Esophagus muscularis mucosa (tissue), 4 donors: ENCODE results near the gene PKP3. TPM values are rescaled to one million over a fixed set of nuclear protein-coding genes. Genes with fewer than 3 reads are reported as not detected.
"Not testable (repeated sequence)": the region's sequence is repeated elsewhere in the genome, so short reads cannot be mapped to it uniquely, and the experiment has no call there.

Experiments
- DNase-seq: peaks from one replicate; pipeline ENCODE4 v3.0.0-alpha.2; 2017; ENCODE audit errors: extremely low spot score
- H3K27ac ChIP-seq, 4 donors: fragments of 200-600 bp; sonication (generic); replicated peaks in 1 of 4; 1 replicate in 3 of 4; 2 replicates in 1 of 4; pipeline ENCODE4 v1.5.1; 2016 to 2019; ENCODE audit warnings: mild to moderate bottlenecking in 1 of 4
- H3K27me3 ChIP-seq, 4 donors: fragments of 200-600 bp; sonication (generic); one replicate each; pipeline versions ENCODE4 v1.5.1 to v1.6.0; 2016 to 2019
- H3K36me3 ChIP-seq, 4 donors: fragments of 200-600 bp; sonication (generic); one replicate each; pipeline ENCODE4 v1.5.1; 2016 to 2019
- H3K4me1 ChIP-seq, 4 donors: fragments of 200-600 bp; sonication (generic); one replicate each; pipeline ENCODE4 v1.5.1; 2016 to 2019
- H3K4me3 ChIP-seq, 4 donors: fragments of 200-600 bp; sonication (generic); 1 replicate in 2 of 4; 2 replicates in 2 of 4; pipeline ENCODE4 v1.5.1; 2016 to 2019; ENCODE audit warnings: mild to moderate bottlenecking in 4 of 4, moderate library complexity in 1 of 4
- H3K9me3 ChIP-seq, 4 donors: fragments of 200-600 bp; sonication (generic); 1 replicate in 3 of 4; 2 replicates in 1 of 4; pipeline ENCODE4 v1.5.1; 2016 to 2019
- CTCF ChIP-seq, 3 experiments: fragments of 200-600 bp in 2 of 3; fragments of 450-650 bp in 1 of 3; sonication (generic) in 2 of 3; IDR thresholded peaks; one replicate each; pipeline ENCODE4 v1.5.1; 2017 to 2019; ENCODE audit warnings: antibody characterized with exemption in 3 of 3, mild to moderate bottlenecking in 2 of 3, moderate library complexity in 1 of 3
- EP300 ChIP-seq: sonication (generic); formaldehyde crosslinking; IDR thresholded peaks from one replicate; pipeline ENCODE4 v1.6.1; 2017; ENCODE audit warnings: antibody characterized with exemption
- POLR2A ChIP-seq: fragments of 450-650 bp; IDR thresholded peaks from one replicate; pipeline ENCODE4 v1.6.1; 2017; ENCODE audit warnings: antibody characterized with exemption, moderate library complexity, mild to moderate bottlenecking, low read depth
- POLR2AphosphoS5 ChIP-seq, 2 donors: sonication (generic); formaldehyde crosslinking; IDR thresholded peaks; one replicate each; pipeline ENCODE4 v1.6.1; 2017; ENCODE audit warnings: antibody characterized with exemption in 2 of 2
- WGBS: methylation state at CpG from one replicate; pipeline ENCODE4 v1.1.5; 2018; 5-methylcytosine and 5-hydroxymethylcytosine counted together
- intact Hi-C: fragments of 100-400 bp; cut with DNase I; formaldehyde crosslinking; loops from one replicate; pipeline ENCODE4 v1.15.1; 2023
- total RNA-seq, 4 donors: library from RNA; depleted of rRNA; stranded (reverse); fragments of >200 nt; gene quantifications; one replicate each; pipeline versions ENCODE4 v1.1.0 to v1.2.1, GENCODE V29; 2016

PKP3 gene
- total RNA-seq, 4 donors from 2014 or later: 0.17 to 1.1 (median 0.51) TPM

DNA sequence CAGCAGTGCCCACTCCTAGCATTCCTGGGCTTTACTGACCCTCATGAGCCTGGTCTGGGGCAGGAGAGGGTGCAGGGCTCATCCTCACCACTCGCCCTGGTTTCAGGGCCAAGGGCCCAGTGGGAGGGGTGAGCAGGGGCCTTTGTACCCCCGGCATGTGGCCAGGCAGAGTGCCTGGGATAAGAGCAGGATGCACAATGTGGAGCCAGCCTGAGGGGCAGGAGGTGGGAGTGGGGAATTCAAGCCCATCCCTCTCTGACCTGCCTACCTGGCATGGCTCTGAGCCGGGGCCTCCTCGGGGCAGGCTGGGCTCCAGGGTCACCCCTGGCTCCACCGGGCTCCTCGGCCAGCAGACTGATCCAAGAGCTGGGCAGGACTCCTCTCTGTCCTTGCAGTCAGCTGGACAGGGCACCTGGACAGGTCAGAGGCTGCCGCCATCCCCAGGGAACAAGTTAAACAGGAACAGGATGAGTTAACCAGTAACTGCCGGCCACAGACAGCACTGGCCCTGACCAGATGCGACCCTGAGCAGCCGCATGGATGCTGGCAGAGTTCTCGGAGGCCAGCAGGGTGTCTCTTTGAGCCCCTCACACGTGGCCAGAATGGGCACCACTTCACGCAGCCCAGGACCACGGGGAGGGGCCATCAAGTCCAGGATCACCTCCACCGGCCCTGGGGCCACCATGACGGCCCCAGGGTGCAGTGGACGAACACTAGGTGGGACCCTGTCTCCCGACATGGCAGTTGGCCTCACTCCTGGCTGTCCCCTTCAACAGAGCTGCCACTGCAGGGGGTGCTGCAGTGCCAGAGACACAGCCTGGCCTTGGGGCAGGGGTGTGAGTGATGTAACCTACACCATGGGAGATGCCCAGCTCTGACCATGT lies 15.8 kb downstream of the PKP3 start:
- no peaks in the 10 kb centered on the region for H3K36me3 ChIP-seq
- DNase-seq: no peak
- 89% methylated on average over 4 of the region's 18 CpGs for WGBS
- peaks cover 16 to 26% (median 24%) of the 10 kb centered on the region in 4 donors for H3K4me1 ChIP-seq
- H3K9me3 ChIP-seq: no peaks in the 10 kb centered on the region
- TF ChIP-seq POLR2A: no peak
- no peak for TF ChIP-seq POLR2AphosphoS5 (IDR thresholded peaks at IDR 0.05)
- TF ChIP-seq CTCF (IDR thresholded peaks at IDR 0.05): no peak
- TF ChIP-seq EP300: no peak
- H3K4me3 ChIP-seq: no peak overlapping the region
- no peak overlapping the region for H3K27ac ChIP-seq
- intact Hi-C loops: loop anchor here (5.0 kb wide), 1 partner anchor 102 kb away; no protein-coding TSS in a partner anchor
- peaks cover 0 to 21% (median 0%) of the 10 kb centered on the region in 4 donors for H3K27me3 ChIP-seq

DNA sequence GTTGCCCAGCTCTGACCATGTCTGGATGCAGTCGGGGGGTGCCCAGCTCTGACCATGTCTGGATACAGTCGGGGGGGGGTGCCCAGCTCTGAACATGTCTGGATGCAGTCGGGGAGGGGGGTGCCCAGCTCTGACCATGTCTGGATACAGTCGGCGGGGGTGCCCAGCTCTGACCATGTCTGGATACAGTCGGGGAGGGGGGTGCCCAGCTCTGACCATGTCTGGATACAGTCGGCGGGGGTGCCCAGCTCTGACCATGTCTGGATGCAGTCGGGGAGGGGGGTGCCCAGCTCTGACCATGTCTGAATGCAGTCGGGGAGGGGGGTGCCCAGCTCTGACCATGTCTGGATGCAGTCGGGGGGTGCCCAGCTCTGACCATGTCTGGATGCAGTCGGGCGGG lies 16.7 kb downstream of the PKP3 start:
- Histone ChIP-seq H3K4me1 (peaks cover 11 to 25% (median 20%) of the 10 kb centered on the region in 4 donors), H3K27me3 (peaks cover 0 to 30% (median 5%) of the 10 kb centered on the region in 4 donors)
- H3K4me3 ChIP-seq, intact Hi-C loops, H3K27ac ChIP-seq, H3K36me3 ChIP-seq, H3K9me3 ChIP-seq, DNase-seq: not testable (repeated sequence)
- no CpG with 5 or more reads among the region's 13 CpGs for WGBS

GRCh38 chr11:411520-411919 lies 17.5 kb downstream of the PKP3 start:
- not testable (repeated sequence) for DNase-seq
- 95% methylated on average over 6 of the region's 11 CpGs for WGBS

DNA sequence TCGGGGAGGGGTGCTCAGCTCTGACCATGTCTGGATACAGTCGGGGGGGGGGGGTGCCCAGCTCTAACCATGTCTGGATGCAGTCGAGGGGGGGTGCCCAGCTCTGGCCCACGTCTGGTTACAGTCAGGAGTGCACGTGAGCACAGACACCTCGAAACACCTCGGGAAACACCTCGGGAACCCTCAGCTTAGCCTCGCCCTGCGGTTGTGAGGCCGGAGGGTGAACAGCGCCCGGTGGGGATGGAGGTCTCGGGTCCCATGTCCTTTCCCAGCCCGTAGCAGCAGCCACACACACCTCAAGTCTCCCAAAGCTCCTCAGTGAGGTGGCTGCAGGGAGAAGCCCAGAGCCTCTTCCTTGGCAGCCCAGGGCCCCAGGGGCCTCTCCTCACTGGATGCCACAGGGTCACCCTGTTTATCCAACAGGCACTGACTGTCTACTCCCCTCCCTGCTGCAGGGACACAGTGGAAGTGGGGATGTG lies 18.7 kb downstream of the PKP3 start:
- 94% methylated on average over 10 of the region's 15 CpGs for WGBS

More at GRCh38 chr11:411520-411919, 17.5 kb downstream of the PKP3 start:
- H3K4me3 ChIP-seq, intact Hi-C loops, H3K36me3 ChIP-seq, H3K9me3 ChIP-seq, H3K27ac ChIP-seq: not testable (repeated sequence)
- H3K4me1 ChIP-seq: peaks cover 7 to 25% (median 20%) of the 10 kb centered on the region in 4 donors
- peaks cover 0 to 38% (median 13%) of the 10 kb centered on the region in 4 donors for H3K27me3 ChIP-seq

More for the DNA sequence above, 18.7 kb downstream of the PKP3 start:
- Histone ChIP-seq H3K4me1 (peaks cover 9 to 28% (median 24%) of the 10 kb centered on the region in 4 donors), H3K9me3 (no peaks in the 10 kb centered on the region), H3K27me3 (peaks cover 0 to 50% (median 19%) of the 10 kb centered on the region in 4 donors), H3K4me3 (no peak overlapping the region), H3K36me3 (no peaks in the 10 kb centered on the region), H3K27ac (no peak overlapping the region)
- TF ChIP-seq POLR2AphosphoS5 (IDR thresholded peaks at IDR 0.05) (no peak), POLR2A (no peak), CTCF (IDR thresholded peaks at IDR 0.05) (no peak), EP300 (no peak)
- no peak for DNase-seq
- intact Hi-C loops: no loop called here
